HEK293T (cell line): ENCODE data around the gene LRRC9.

ENCODE experiments used
- ARNT ChIP-seq: fragments of 450-650 bp; IDR thresholded peaks from 2 replicates; pipeline ENCODE4 v1.6.1; 2017; ENCODE audit warnings: mild to moderate bottlenecking
- BHLHE40 ChIP-seq: fragments of 450-650 bp; IDR thresholded peaks from 2 replicates; pipeline ENCODE4 v1.6.1; 2016; ENCODE audit warnings: mild to moderate bottlenecking, moderate library complexity, borderline replicate concordance
- FOXA1 ChIP-seq: fragments of 450-650 bp; IDR thresholded peaks from 2 replicates; pipeline ENCODE4 v1.6.1; 2016; ENCODE audit warnings: mild to moderate bottlenecking
- LEF1 ChIP-seq: fragments of 450-650 bp; IDR thresholded peaks from 2 replicates; pipeline ENCODE4 v1.6.1; 2017; ENCODE audit warnings: mild to moderate bottlenecking, borderline replicate concordance
- NFRKB ChIP-seq: fragments of 450-650 bp; IDR thresholded peaks from 2 replicates; pipeline ENCODE4 v1.6.1; 2016; ENCODE audit warnings: mild to moderate bottlenecking, moderate library complexity
- PKNOX1 ChIP-seq: fragments of 450-650 bp; IDR thresholded peaks from 2 replicates; pipeline ENCODE4 v1.6.1; 2016
- SUZ12 ChIP-seq: fragments of 450-650 bp; IDR thresholded peaks from 2 replicates; pipeline ENCODE4 v1.6.1; 2016; ENCODE audit warnings: mild to moderate bottlenecking
- ZNF384 ChIP-seq: fragments of 450-650 bp; IDR thresholded peaks from 2 replicates; pipeline ENCODE4 v1.6.1; 2016

GRCh38 chr14:60111732-60112131 is 191.8 kb downstream of the LRRC9 start:
- no peak for TF ChIP-seq BHLHE40
- no peak for TF ChIP-seq SUZ12
- no peak for TF ChIP-seq ZNF384
- no peak for TF ChIP-seq ARNT
- TF ChIP-seq NFRKB = no peak
- TF ChIP-seq LEF1 = no peak
- TF ChIP-seq FOXA1 = no peak
- TF ChIP-seq PKNOX1 = no peak
